Neural progenitor cell (in vitro differentiated cells): Measurements from ENCODE around the gene KCNIP1. TPM values are rescaled to one million over a fixed set of nuclear protein-coding genes. Genes with fewer than 3 reads are reported as not detected.
A peak's percentile ranks its signal among the peaks of the same experiment; 100 is the strongest.

Source experiments
- DNase-seq: peaks from one replicate; pipeline ENCODE4 v3.0.0-alpha.2; 2016; ENCODE audit warnings: low spot score
- H2AFZ ChIP-seq: fragments of 200-600 bp; sonication (generic); replicated peaks from 2 replicates; pipeline ENCODE4 v1.6.1; 2016; ENCODE audit warnings: antibody characterized with exemption
- H3F3A ChIP-seq: fragments of 200-600 bp; sonication (generic); 2 replicates; pipeline ENCODE4 v1.6.1; 2016; ENCODE audit warnings: antibody characterized with exemption, low read depth
- H3K27ac ChIP-seq: fragments of 200-600 bp; sonication (generic); 2 replicates; pipeline ENCODE4 v1.5.1; 2016; ENCODE audit warnings: mild to moderate bottlenecking
- H3K27me3 ChIP-seq: fragments of 200-600 bp; sonication (generic); 2 replicates; pipeline ENCODE4 v1.6.1; 2016; ENCODE audit warnings: mild to moderate bottlenecking, moderate library complexity
- H3K36me3 ChIP-seq: fragments of 200-600 bp; sonication (generic); 2 replicates; pipeline ENCODE4 v1.5.1; 2016
- H3K4me1 ChIP-seq: fragments of 200-600 bp; sonication (generic); 2 replicates; pipeline ENCODE4 v1.6.1; 2016; ENCODE audit warnings: mixed run types
- H3K4me2 ChIP-seq: fragments of 200-600 bp; sonication (generic); 2 replicates; pipeline ENCODE4 v1.6.1; 2016
- H3K4me3 ChIP-seq: fragments of 200-600 bp; sonication (generic); 2 replicates; pipeline ENCODE4 v1.5.1; 2016
- H3K79me2 ChIP-seq: fragments of 200-600 bp; sonication (generic); 2 replicates; pipeline ENCODE4 v1.6.1; 2016; ENCODE audit warnings: low read depth
- H3K9ac ChIP-seq: fragments of 200-600 bp; sonication (generic); 2 replicates; pipeline ENCODE4 v1.6.1; 2016
- H3K9me3 ChIP-seq: fragments of 200-600 bp; sonication (generic); 2 replicates; pipeline ENCODE4 v1.5.1; 2016; ENCODE audit warnings: low read depth
- H4K20me1 ChIP-seq: fragments of 200-600 bp; sonication (generic); 2 replicates; pipeline ENCODE4 v1.6.1; 2016; ENCODE audit warnings: low read depth
- H3K27ac Mint-ChIP-seq: 3 replicates; pipeline ENCODE4 v1.8.0; 2021; ENCODE audit warnings: mixed read lengths
- H3K27me3 Mint-ChIP-seq: 2 replicates; pipeline ENCODE4 v1.8.0; 2022; ENCODE audit warnings: low read depth, mild to moderate bottlenecking, inconsistent platforms, moderate library complexity, mixed read lengths; ENCODE audit not compliant: insufficient read depth
- H3K36me3 Mint-ChIP-seq: 3 replicates; pipeline ENCODE4 v1.8.0; 2021; ENCODE audit warnings: mixed read lengths
- H3K4me1 Mint-ChIP-seq: 3 replicates; pipeline ENCODE4 v1.8.0; 2021; ENCODE audit warnings: mixed read lengths
- H3K4me3 Mint-ChIP-seq: 3 replicates; pipeline ENCODE4 v1.8.0; 2021; ENCODE audit warnings: mild to moderate bottlenecking, moderate library complexity, mixed read lengths
- H3K9me3 Mint-ChIP-seq: 3 replicates; pipeline ENCODE4 v1.8.0; 2020; ENCODE audit warnings: mixed read lengths
- EZH2 ChIP-seq: fragments of 200-600 bp; sonication (generic); IDR thresholded peaks from 2 replicates; pipeline ENCODE4 v1.6.1; 2017; ENCODE audit warnings: antibody characterized with exemption, mild to moderate bottlenecking, moderate library complexity
- EZH2phosphoT487 ChIP-seq: fragments of 200-600 bp; sonication (generic); IDR thresholded peaks from 2 replicates; pipeline ENCODE4 v1.6.1; 2017; ENCODE audit warnings: antibody characterized with exemption
- total RNA-seq: library from RNA; depleted of rRNA; stranded (reverse); fragments of >200 nt; gene quantifications from 2 replicates; pipeline ENCODE4 v1.2.3, GENCODE V29; 2015; ENCODE audit warnings: low replicate concordance
- TF ChIP-seq, protein P1 (sequence below): fragments of 200-600 bp; sonication (generic); IDR thresholded peaks from 2 replicates; pipeline ENCODE4 v1.5.1; 2017; ENCODE audit warnings: antibody characterized with exemption, mild to moderate bottlenecking

KCNIP1 gene
- total RNA-seq, 1 donor from 2014 or later, result 2.8 TPM

DNA sequence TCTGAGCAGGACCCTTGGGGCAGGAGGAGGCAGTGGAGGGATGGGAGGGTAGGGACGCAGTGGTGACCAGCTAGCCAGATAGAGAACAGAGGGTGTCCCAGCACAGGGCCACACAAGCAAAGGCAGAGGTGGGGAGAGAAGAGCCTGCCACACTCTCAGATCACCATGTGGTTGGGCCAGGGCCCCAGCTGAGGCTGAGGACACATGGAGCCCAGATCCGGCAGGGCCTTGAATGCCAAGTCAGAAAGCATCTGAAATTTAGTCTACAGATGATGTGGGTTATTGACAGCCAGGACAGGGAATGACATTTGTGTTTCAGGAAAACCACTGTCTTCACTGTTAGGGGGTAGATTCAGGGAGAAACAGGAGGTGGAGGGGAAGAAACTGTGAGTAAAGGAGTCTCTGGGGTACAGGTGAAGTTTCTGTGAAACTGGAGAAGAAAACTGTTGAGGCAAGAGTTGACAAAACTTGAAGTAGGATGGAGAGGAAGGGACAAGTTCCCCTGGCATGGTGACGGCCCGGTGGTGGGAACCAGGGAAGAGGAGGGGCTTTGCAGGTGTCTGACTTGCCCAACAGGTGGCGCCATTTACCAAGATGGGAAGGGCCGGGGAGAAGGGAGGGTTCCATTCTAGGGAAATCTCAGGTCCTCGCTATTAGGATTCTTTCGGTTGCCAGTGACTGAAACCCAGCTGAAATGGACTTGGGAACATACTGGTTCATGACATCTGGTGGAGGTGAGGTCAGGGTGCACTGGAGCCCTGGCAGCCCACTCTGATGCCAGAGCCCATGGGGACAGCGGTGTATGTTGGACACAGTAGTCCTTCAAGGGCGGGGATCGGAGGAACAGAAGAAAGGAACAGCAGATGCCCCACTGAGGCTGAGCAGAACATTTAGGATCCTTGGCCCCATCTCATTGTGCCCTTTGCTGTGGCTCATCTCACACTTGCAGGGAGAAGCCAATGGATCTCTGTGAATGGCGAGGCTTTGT lies 100.1 kb downstream of the KCNIP1 start:
- no peak overlapping the region for H2AFZ ChIP-seq
- H3K4me2 ChIP-seq, result no peak overlapping the region
- H3K27me3 ChIP-seq, result peaks cover 4% of the 10 kb centered on the region
- H3K9ac ChIP-seq, result no peak overlapping the region
- Mint-ChIP-seq H3K36me3 (no peaks in the 10 kb centered on the region), H3K9me3 (no peaks in the 10 kb centered on the region), H3K4me1 (peaks cover 53% of the 10 kb centered on the region), H3K4me3 (peak overlapping the region; percentile 5), H3K27ac (peak overlapping the region; percentile 89), H3K27me3 (peaks cover 6% of the 10 kb centered on the region)
- DNase-seq, result peak; percentile 90
- H4K20me1 ChIP-seq, result peaks cover 6% of the 10 kb centered on the region
- no peaks in the 10 kb centered on the region for H3K36me3 ChIP-seq
- no peaks in the 10 kb centered on the region for H3K9me3 ChIP-seq
- TF ChIP-seq EZH2 (no peak), EZH2phosphoT487 (no peak)
- TF ChIP-seq, protein P1, sequence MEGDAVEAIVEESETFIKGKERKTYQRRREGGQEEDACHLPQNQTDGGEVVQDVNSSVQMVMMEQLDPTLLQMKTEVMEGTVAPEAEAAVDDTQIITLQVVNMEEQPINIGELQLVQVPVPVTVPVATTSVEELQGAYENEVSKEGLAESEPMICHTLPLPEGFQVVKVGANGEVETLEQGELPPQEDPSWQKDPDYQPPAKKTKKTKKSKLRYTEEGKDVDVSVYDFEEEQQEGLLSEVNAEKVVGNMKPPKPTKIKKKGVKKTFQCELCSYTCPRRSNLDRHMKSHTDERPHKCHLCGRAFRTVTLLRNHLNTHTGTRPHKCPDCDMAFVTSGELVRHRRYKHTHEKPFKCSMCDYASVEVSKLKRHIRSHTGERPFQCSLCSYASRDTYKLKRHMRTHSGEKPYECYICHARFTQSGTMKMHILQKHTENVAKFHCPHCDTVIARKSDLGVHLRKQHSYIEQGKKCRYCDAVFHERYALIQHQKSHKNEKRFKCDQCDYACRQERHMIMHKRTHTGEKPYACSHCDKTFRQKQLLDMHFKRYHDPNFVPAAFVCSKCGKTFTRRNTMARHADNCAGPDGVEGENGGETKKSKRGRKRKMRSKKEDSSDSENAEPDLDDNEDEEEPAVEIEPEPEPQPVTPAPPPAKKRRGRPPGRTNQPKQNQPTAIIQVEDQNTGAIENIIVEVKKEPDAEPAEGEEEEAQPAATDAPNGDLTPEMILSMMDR, result peak; percentile 83
- no peak overlapping the region for H3K4me3 ChIP-seq
- H3K4me1 ChIP-seq, result peaks cover 15% of the 10 kb centered on the region
- H3K27ac ChIP-seq, result no peak overlapping the region
- no peaks in the 10 kb centered on the region for H3F3A ChIP-seq
- no peaks in the 10 kb centered on the region for H3K79me2 ChIP-seq

DNA sequence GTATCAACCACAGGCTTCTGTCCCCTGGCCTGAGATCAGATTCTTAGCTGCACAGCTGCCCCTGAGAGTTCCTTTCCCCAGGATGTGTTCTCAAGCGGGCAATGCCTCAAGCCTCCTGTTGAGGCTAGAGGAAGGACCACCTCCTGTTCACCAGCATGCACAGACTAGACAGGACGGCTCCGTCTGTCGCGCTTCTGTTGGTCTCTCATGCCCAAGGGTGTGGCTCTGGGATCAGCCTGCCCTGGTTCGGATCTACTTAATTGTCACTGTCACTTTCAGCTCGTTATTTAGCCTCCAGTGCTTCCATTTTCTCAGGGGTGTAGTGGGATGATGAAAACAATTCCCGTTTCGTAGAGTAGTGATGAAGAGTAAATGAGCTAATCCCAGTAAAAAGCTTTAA lies 103.1 kb downstream of the KCNIP1 start:
- no peak overlapping the region for H3K27ac ChIP-seq
- peaks cover 15% of the 10 kb centered on the region for H4K20me1 ChIP-seq
- H3K36me3 ChIP-seq, result no peaks in the 10 kb centered on the region
- peak; percentile 58 for DNase-seq
- H3K27ac Mint-ChIP-seq, result no peak overlapping the region
- no peaks in the 10 kb centered on the region for H3K79me2 ChIP-seq
- H3K4me1 ChIP-seq, result peaks cover 23% of the 10 kb centered on the region
- H3F3A ChIP-seq, result peaks cover 12% of the 10 kb centered on the region
- H3K27me3 ChIP-seq, result peaks cover 23% of the 10 kb centered on the region
- no peak overlapping the region for H3K4me3 ChIP-seq
- no peaks in the 10 kb centered on the region for H3K9me3 ChIP-seq
- no peaks in the 10 kb centered on the region for H3K36me3 Mint-ChIP-seq
- TF ChIP-seq EZH2phosphoT487, result no peak
- TF ChIP-seq, protein P1, result no peak
- TF ChIP-seq EZH2, result no peak
- no peak overlapping the region for H3K4me3 Mint-ChIP-seq
- H2AFZ ChIP-seq, result no peak overlapping the region
- no peaks in the 10 kb centered on the region for H3K9me3 Mint-ChIP-seq
- H3K27me3 Mint-ChIP-seq, result peaks cover 8% of the 10 kb centered on the region
- no peak overlapping the region for H3K9ac ChIP-seq
- H3K4me1 Mint-ChIP-seq, result peaks cover 48% of the 10 kb centered on the region
- H3K4me2 ChIP-seq, result peak overlapping the region; percentile 35

DNA sequence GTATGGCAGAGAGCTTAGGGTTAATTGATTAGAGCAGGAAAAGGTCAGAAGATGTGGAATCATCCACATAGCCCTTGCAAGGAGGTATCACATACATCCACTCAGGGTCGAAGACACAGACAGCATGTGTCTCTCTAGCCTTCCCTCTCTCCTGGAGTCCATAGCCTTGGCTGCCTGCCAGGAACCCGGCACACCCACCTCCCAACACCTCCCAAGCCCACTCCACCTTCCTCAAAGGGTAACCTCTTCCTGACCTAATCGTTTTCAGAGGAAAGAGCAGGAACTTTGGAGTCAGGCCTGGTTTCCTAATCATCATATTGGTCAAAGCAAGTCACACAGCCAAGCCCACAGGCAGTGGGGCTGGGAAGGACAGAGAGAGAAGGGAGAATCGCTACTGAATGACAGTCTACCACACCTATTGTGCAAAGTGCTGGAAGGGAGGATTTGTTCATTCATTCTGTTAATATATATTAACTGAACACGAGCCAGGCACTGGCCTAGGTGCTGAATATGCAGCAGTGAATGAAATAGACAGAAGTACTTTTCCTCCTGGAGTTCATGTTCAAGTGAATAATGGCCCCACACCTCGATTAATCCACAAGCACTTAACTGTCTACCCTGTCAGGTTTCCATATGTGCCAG lies 107.8 kb downstream of the KCNIP1 start:
- DNase-seq, result no peak
- no peaks in the 10 kb centered on the region for H3K9me3 ChIP-seq
- no peak overlapping the region for H3K27ac Mint-ChIP-seq
- no peak overlapping the region for H3K4me3 ChIP-seq
- peaks cover 44% of the 10 kb centered on the region for H3K4me1 ChIP-seq
- peaks cover 28% of the 10 kb centered on the region for H3F3A ChIP-seq
- peaks cover 46% of the 10 kb centered on the region for H3K4me1 Mint-ChIP-seq
- no peaks in the 10 kb centered on the region for H3K79me2 ChIP-seq
- H3K36me3 Mint-ChIP-seq, result no peaks in the 10 kb centered on the region
- H3K9me3 Mint-ChIP-seq, result no peaks in the 10 kb centered on the region
- peaks cover 23% of the 10 kb centered on the region for H3K27me3 ChIP-seq
- peak overlapping the region; percentile 58 for H3K4me2 ChIP-seq
- H3K36me3 ChIP-seq, result no peaks in the 10 kb centered on the region
- H3K9ac ChIP-seq, result no peak overlapping the region
- peaks cover 11% of the 10 kb centered on the region for H3K27me3 Mint-ChIP-seq
- H2AFZ ChIP-seq, result no peak overlapping the region
- TF ChIP-seq, protein P1, result no peak
- no peak for TF ChIP-seq EZH2
- peaks cover 22% of the 10 kb centered on the region for H4K20me1 ChIP-seq
- no peak overlapping the region for H3K4me3 Mint-ChIP-seq
- no peak overlapping the region for H3K27ac ChIP-seq
